HEK293T (cell line): ENCODE measurements around the gene PEX14.
"Not testable (repeated sequence)": the region's sequence is repeated elsewhere in the genome, so short reads cannot be mapped to it uniquely, and the experiment has no call there.

Experiments used
- CTCF ChIA-PET: fragments of 350-600 bp; formaldehyde crosslinking; extraction: SDS; loops from one replicate; lab custom pipeline; 2021; ENCODE audit warnings: antibody characterized with exemption, inconsistent platforms; lab: Yijun Ruan, JAX
- POLR2A ChIA-PET: fragments of 350-600 bp; formaldehyde crosslinking; extraction: SDS; loops from one replicate; lab custom pipeline; 2020; ENCODE audit warnings: antibody characterized with exemption, inconsistent platforms; lab: Yijun Ruan, JAX
- DNase-seq: peaks from one replicate; pipeline ENCODE4 v3.0.0; 2012; ENCODE audit warnings: mixed read lengths; ENCODE audit errors: extremely low spot score
- ARNT ChIP-seq: fragments of 450-650 bp; IDR thresholded peaks from 2 replicates; pipeline ENCODE4 v1.6.1; 2017; ENCODE audit warnings: mild to moderate bottlenecking
- BHLHE40 ChIP-seq: fragments of 450-650 bp; IDR thresholded peaks from 2 replicates; pipeline ENCODE4 v1.6.1; 2016; ENCODE audit warnings: mild to moderate bottlenecking, moderate library complexity, borderline replicate concordance
- CTBP1 ChIP-seq: fragments of 450-650 bp; IDR thresholded peaks from 2 replicates; pipeline ENCODE4 v1.6.1; 2016; ENCODE audit warnings: borderline replicate concordance
- ELF4 ChIP-seq: fragments of 450-650 bp; IDR thresholded peaks from 2 replicates; pipeline ENCODE4 v1.6.1; 2017; ENCODE audit warnings: antibody characterized with exemption
- FOXA1 ChIP-seq: fragments of 450-650 bp; IDR thresholded peaks from 2 replicates; pipeline ENCODE4 v1.6.1; 2016; ENCODE audit warnings: mild to moderate bottlenecking
- FOXK2 ChIP-seq: fragments of 450-650 bp; IDR thresholded peaks from 2 replicates; pipeline ENCODE4 v1.6.1; 2016; ENCODE audit warnings: mild to moderate bottlenecking
- FOXM1 ChIP-seq: fragments of 450-650 bp; IDR thresholded peaks from 2 replicates; pipeline ENCODE4 v1.6.1; 2017; ENCODE audit warnings: mild to moderate bottlenecking, borderline replicate concordance
- HDGF ChIP-seq: fragments of 450-650 bp; IDR thresholded peaks from 2 replicates; pipeline ENCODE4 v1.6.1; 2017; ENCODE audit warnings: antibody characterized with exemption, borderline replicate concordance
- L3MBTL2 ChIP-seq: fragments of 450-650 bp; conservative IDR thresholded peaks from 2 replicates; pipeline ENCODE4 v1.6.1; 2016; ENCODE audit warnings: mild to moderate bottlenecking
- LEF1 ChIP-seq: fragments of 450-650 bp; IDR thresholded peaks from 2 replicates; pipeline ENCODE4 v1.6.1; 2017; ENCODE audit warnings: mild to moderate bottlenecking, borderline replicate concordance
- NFRKB ChIP-seq: fragments of 450-650 bp; IDR thresholded peaks from 2 replicates; pipeline ENCODE4 v1.6.1; 2016; ENCODE audit warnings: mild to moderate bottlenecking, moderate library complexity
- PKNOX1 ChIP-seq: fragments of 450-650 bp; IDR thresholded peaks from 2 replicates; pipeline ENCODE4 v1.6.1; 2016
- SP1 ChIP-seq: fragments of 450-650 bp; IDR thresholded peaks from 2 replicates; pipeline ENCODE4 v1.6.1; 2017
- SUZ12 ChIP-seq: fragments of 450-650 bp; IDR thresholded peaks from 2 replicates; pipeline ENCODE4 v1.6.1; 2016; ENCODE audit warnings: mild to moderate bottlenecking
- TARDBP ChIP-seq: fragments of 450-650 bp; IDR thresholded peaks from 2 replicates; pipeline ENCODE4 v1.6.1; 2016
- ZNF384 ChIP-seq: fragments of 450-650 bp; IDR thresholded peaks from 2 replicates; pipeline ENCODE4 v1.6.1; 2016

PEX14 gene

GRCh38 chr1:10502206-10502605 is 27.5 kb downstream of the PEX14 start:
- no peak for DNase-seq
- ChIA-PET CTCF (interaction anchor here (0.6 to 1.0 kb wide), 3 partner anchors 9 to 106 kb away, joined by 3 to 6 read pairs (median 3); partner anchors contain the start of gene CENPS), POLR2A (interaction anchor here (1.3 kb wide), 1 partner anchor 9 kb away, joined by 4 read pairs; no protein-coding TSS in a partner anchor)
- TF ChIP-seq ZNF384 (no peak), BHLHE40 (no peak), ARNT (no peak), ELF4 (no peak), L3MBTL2 (no peak)

- TF ChIP-seq SP1, result no peak
- peak; percentile 79 for TF ChIP-seq PKNOX1
- ChIA-PET POLR2A (no interaction called here), CTCF (interaction anchor here (0.8 to 1.7 kb wide), 3 partner anchors 10 to 363 kb away, joined by 3 to 16 read pairs (median 6); no protein-coding TSS in a partner anchor)
- no peak for DNase-seq
These were observed 29.5 kb downstream of the PEX14 start for GRCh38 chr1:10504249-10504648.

DNA sequence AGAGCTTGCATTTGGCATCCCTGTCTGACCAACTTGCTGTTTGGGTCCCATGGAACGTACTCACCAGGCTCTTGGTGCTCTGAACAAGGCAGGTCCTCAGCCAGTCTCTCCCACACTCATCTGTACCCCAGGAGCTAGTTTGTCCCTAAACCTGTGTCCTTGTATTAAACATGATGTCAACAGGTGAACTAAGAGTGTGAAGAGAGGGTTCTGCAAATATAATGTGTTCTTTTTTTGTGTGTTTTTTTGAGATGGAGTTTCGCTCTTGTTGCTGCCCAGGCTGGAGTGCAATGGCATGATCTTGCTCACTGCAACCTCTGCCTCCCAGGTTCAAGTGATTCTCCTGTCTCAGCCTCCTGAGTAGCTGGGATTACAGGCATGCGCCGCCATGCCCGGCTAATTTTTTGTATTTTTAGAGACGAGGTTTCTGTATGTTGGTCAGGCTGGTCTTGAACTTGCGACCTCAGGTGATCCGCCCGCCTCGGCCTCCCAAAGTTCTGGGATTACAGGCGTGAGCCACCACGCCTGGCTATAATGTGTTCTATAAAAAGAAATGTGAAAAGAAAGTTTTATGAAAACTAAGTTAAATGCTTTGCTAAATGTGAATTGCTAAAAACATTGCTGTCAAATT is 31.4 kb downstream of the PEX14 start:
- POLR2A ChIA-PET, DNase-seq: not testable (repeated sequence)
- CTCF ChIA-PET, result interaction anchor here (0.6 to 3.0 kb wide), 5 partner anchors 11 to 76 kb away, joined by 3 to 15 read pairs (median 8); partner anchors contain the start of gene CENPS

- ChIA-PET POLR2A (no interaction called here), CTCF (interaction anchor here (0.5 to 3.0 kb wide), 8 partner anchors 8 to 530 kb away, joined by 3 to 19 read pairs (median 7); partner anchors contain the start of gene CENPS)
- no peak for DNase-seq
- TF ChIP-seq ELF4 (no peak), FOXK2 (no peak), PKNOX1 (no peak), NFRKB (no peak), FOXM1 (no peak)
These were observed 31.9 kb downstream of the PEX14 start for GRCh38 chr1:10506677-10507047.

DNA sequence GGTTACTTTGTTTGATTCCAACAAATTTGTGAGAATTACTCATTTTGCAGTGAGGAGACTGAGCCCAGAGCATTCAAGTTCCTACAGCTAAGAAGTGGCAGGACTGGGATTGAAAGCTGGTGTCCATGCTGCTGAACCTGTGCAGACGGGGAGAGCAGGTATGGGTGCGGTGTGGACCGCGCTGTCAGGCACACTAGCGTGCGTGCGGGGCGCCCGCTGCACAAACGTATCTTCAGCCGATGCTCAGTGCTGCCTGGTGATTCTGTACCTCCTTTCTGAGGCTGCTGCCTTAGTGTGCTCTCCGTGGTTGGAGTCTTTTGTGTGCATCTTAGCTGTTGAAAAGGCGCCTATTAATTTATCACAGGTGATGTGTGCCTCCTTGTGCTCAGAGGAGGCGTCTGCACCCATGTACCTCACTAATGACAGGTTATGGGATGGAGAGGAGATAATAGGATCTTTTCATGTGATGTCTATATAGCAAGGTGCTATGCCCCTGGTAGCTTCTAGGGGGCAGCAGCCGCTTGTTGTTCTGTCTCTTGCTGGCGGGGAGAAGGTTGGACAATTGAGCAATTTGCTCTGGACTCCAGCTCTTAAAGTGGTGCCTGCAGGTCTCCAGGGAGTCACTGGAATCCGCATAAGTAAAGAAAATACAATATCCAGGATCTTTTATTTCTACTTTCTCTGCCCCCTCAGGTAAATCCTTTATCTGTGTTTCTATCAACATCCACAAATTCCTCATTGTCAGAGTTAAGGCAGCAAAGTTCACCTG is 32.5 kb downstream of the PEX14 start:
- CTCF ChIA-PET, result interaction anchor here (0.5 to 3.0 kb wide), 15 partner anchors 9 to 530 kb away, joined by 3 to 19 read pairs (median 4); partner anchors contain the start of gene CENPS
- POLR2A ChIA-PET, result interaction anchor here (1.3 kb wide), 1 partner anchor 35 kb away, joined by 3 read pairs; the partner anchor contains the start of gene DFFA
- TF ChIP-seq FOXK2 (peak; percentile 65; the same call in 1 of the 2 replicates), ZNF384 (no peak), LEF1 (0 out of 2 replicates have a peak, but pooled peaks have one; percentile 30)
- peak; percentile 76 for DNase-seq

- DNase-seq, result no peak
- ChIA-PET CTCF (interaction anchor here (1.1 to 3.0 kb wide), 5 partner anchors 10 to 529 kb away, joined by 3 to 19 read pairs (median 4); no protein-coding TSS in a partner anchor), POLR2A (no interaction called here)
- no peak for TF ChIP-seq FOXA1
- TF ChIP-seq ELF4, result no peak
- TF ChIP-seq PKNOX1, result no peak
- TF ChIP-seq SUZ12, result no peak
- TF ChIP-seq FOXK2, result no peak
- TF ChIP-seq L3MBTL2, result no peak
- no peak for TF ChIP-seq TARDBP
- TF ChIP-seq FOXM1, result no peak
- TF ChIP-seq SP1, result no peak
- no peak for TF ChIP-seq LEF1
- TF ChIP-seq BHLHE40, result no peak
- no peak for TF ChIP-seq ARNT
- no peak for TF ChIP-seq NFRKB
- no peak for TF ChIP-seq HDGF
- TF ChIP-seq ZNF384, result no peak
- no peak for TF ChIP-seq CTBP1
These were observed 33.8 kb downstream of the PEX14 start for GRCh38 chr1:10508511-10508951.
